Large intestine (tissue), 3 donors: Measurements from ENCODE around the gene RHNO1. TPM values are rescaled to one million over a fixed set of nuclear protein-coding genes. Genes with fewer than 3 reads are reported as not detected.

Experiments used
- DNase-seq, 2 donors: peaks; one replicate each; pipeline versions ENCODE4 v3.0.0 to v3.0.0-alpha.2; 2013
- H3K27ac ChIP-seq: one replicate; pipeline ENCODE4 v1.5.1; 2013; ENCODE audit warnings: low read length
- H3K27me3 ChIP-seq: 2 replicates; pipeline ENCODE4 v1.6.1; 2013; ENCODE audit warnings: low read length; ENCODE audit not compliant: control insufficient read depth, insufficient read depth
- H3K36me3 ChIP-seq: 2 replicates; pipeline ENCODE4 v1.6.1; 2013; ENCODE audit warnings: low read length; ENCODE audit not compliant: control insufficient read depth, insufficient read depth
- H3K4me1 ChIP-seq: one replicate; pipeline ENCODE4 v1.6.1; 2013; ENCODE audit warnings: low read length; ENCODE audit not compliant: control insufficient read depth, insufficient read depth
- H3K4me3 ChIP-seq: one replicate; pipeline ENCODE4 v1.5.1; 2013; ENCODE audit warnings: low read length
- H3K9me3 ChIP-seq: one replicate; pipeline ENCODE4 v1.6.1; 2013; ENCODE audit warnings: mild to moderate bottlenecking, low read depth, low read length, moderate library complexity; ENCODE audit not compliant: control insufficient read depth
- WGBS: methylation state at CpG from one replicate; pipeline ENCODE4 v1.1.5; 2013; ENCODE audit warnings: low lambda C conversion rate; ENCODE audit not compliant: insufficient coverage; 5-methylcytosine and 5-hydroxymethylcytosine counted together
- polyA plus RNA-seq: library from polyadenylated mRNA; unstranded; fragments of 120-200 nt; gene quantifications from one replicate; pipeline ENCODE4 v1.2.1, GENCODE V29; 2013

RHNO1 gene
- polyA plus RNA-seq, 1 donor: 24.0 TPM

DNA sequence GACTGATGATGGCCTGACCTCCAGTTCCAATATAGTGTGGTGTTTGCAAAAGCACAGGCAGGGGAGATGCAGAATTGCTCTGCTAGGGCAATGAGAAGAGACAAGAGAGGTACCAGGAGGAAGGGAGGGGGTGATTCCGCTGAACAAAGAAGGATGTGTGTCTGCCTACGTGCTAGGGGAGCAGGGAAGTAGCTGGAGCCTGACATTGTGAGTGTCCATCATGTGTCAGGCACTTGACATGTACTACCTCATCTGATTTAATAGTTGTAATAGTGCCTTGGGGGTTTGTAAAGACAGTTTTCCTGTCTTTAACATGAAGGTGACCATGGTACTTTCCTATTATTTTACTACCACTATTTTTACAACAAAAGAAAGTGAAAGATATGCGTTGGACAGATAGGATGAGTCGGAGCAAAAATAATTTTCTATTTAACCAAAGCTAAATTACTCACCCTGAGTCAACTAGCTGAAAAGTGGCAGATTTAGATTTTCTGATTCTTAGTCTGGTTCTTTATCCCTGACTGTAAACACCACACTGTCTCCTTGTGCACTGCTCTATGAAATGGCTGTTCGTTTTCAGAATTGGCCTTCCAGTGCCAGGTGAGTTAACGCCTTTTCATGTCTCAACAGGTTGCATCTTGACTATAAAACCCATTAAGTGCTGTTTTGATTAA is 48.4 kb downstream of the RHNO1 start:
- H3K36me3 ChIP-seq: peaks cover 35% of the 10 kb centered on the region
- no peaks in the 10 kb centered on the region for H3K4me1 ChIP-seq
- H3K27me3 ChIP-seq: no peaks in the 10 kb centered on the region
- H3K27ac ChIP-seq: no peak overlapping the region
- no peaks in the 10 kb centered on the region for H3K9me3 ChIP-seq
- 100% methylated on average over 1 of the region's 6 CpGs for WGBS
- no peak for DNase-seq
- no peak overlapping the region for H3K4me3 ChIP-seq

DNA sequence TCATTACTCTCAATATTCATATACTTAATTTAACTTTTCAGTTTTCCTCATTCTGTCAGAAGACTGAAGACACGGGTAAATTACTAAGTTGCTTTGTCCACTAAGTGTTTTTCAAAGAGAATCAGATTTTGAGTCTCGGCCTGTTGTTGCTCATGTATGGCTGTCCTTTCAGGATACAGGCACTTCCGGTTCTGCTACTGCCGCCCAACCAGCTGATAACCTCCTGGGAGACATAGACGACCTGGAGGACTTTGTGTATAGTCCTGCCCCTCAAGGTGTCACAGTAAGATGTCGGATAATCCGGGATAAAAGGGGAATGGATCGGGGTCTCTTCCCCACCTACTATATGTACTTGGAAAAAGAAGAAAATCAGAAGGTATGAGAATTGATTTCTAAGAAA is 53.8 kb downstream of the RHNO1 start:
- no peaks in the 10 kb centered on the region for H3K27me3 ChIP-seq
- no peak for DNase-seq
- no peaks in the 10 kb centered on the region for H3K9me3 ChIP-seq
- no peaks in the 10 kb centered on the region for H3K4me1 ChIP-seq
- WGBS: no CpG with 5 or more reads among the region's 8 CpGs
- no peak overlapping the region for H3K4me3 ChIP-seq
- H3K36me3 ChIP-seq: peaks cover 35% of the 10 kb centered on the region
- H3K27ac ChIP-seq: no peak overlapping the region

DNA sequence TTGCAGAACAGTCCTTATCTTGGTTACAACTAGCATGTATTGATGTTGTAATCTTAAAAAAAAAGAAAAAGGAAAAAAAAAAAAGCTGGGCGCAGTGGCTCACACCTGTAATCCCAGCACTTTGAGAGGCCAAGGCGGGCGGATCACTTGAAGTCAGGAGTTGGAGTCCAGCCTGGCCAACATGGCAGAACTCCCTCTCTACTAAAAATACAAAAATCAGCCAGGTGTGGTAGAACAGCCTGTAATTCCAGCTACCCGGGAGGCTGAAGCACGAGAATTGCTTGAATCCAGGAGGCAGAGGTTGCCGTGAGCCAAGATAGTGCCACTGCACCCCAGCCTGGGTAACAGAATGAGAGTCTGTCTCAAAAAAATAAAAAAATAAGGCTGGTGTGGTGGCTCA is 56.6 kb downstream of the RHNO1 start:
- no peak overlapping the region for H3K4me3 ChIP-seq
- peaks cover 43% of the 10 kb centered on the region for H3K36me3 ChIP-seq
- no peaks in the 10 kb centered on the region for H3K4me1 ChIP-seq
- no peak for DNase-seq
- H3K9me3 ChIP-seq: no peaks in the 10 kb centered on the region
- no peak overlapping the region for H3K27ac ChIP-seq
- WGBS: no CpG with 5 or more reads among the region's 6 CpGs
- no peaks in the 10 kb centered on the region for H3K27me3 ChIP-seq

DNA sequence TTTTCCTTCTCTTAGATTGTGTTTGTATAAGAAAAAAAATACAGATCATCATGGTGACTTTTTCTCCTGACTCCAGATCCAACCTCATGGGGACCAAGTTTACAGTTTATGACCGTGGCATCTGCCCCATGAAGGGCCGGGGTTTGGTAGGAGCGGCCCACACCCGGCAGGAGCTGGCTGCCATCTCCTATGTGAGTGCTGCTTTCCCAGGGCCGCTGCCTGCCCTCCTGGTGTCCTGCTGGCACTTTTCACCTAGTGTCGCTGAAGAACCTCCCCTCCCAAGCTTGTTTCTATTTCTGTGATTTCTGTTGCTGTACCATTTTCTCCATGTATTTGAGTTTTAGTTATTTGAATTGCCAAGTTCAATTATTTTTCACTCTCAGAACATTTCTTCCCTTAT is 57.3 kb downstream of the RHNO1 start:
- no CpG with 5 or more reads among the region's 6 CpGs for WGBS
- Histone ChIP-seq H3K4me1 (no peaks in the 10 kb centered on the region), H3K27ac (no peak overlapping the region)

DNA sequence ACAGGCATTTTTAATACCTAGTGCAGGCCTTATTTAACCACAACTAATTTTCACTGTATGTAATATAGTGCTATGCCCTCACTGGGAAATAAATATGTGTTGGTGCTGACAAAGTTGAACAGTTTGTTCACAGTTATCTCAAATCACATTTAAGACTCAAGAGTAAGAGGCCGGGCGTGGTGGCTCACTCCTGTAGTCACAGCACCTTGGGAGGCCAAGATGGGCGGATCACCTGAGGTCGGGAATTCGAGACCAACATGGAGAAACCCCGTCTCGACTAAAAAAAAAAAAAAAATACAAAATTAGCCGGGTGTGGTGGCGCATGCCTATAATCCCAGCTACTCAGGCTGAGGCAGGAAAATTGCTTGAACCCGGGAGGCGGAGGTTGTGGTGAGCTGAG is 59.3 kb downstream of the RHNO1 start:
- Histone ChIP-seq H3K36me3 (peaks cover 50% of the 10 kb centered on the region), H3K9me3 (no peaks in the 10 kb centered on the region), H3K27me3 (no peaks in the 10 kb centered on the region), H3K4me3 (no peak overlapping the region), H3K4me1 (no peaks in the 10 kb centered on the region), H3K27ac (no peak overlapping the region)
- 100% methylated on average over 2 of the region's 11 CpGs for WGBS
- no peak for DNase-seq

More for the DNA sequence above, 57.3 kb downstream of the RHNO1 start:
- no peaks in the 10 kb centered on the region for H3K9me3 ChIP-seq
- H3K27me3 ChIP-seq: no peaks in the 10 kb centered on the region
- no peak for DNase-seq
- H3K4me3 ChIP-seq: no peak overlapping the region
- peaks cover 48% of the 10 kb centered on the region for H3K36me3 ChIP-seq

DNA sequence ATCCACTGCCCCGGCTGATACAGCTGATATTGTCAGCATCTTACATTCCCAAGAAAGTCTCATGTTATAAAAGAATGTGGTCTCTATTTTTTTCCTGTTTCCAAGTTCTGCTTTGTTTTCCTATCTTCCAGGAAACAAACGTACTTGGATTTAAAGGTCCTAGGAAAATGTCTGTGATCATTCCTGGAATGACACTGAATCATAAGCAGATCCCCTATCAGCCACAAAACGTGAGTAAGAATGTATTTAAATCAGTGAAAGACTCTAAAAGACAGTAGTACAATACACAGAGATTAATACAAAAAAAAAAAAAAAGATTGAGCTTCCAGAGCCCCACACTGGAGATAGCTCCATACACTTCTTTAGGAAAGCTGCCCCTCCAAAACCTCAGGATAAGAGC is 60.5 kb downstream of the RHNO1 start:
- peaks cover 46% of the 10 kb centered on the region for H3K36me3 ChIP-seq
- WGBS: no CpG with 5 or more reads among the region's 3 CpGs
- no peak for DNase-seq

More for the DNA sequence above, 60.5 kb downstream of the RHNO1 start:
- no peak overlapping the region for H3K4me3 ChIP-seq
- no peaks in the 10 kb centered on the region for H3K9me3 ChIP-seq
- H3K4me1 ChIP-seq: no peaks in the 10 kb centered on the region
- no peaks in the 10 kb centered on the region for H3K27me3 ChIP-seq
- no peak overlapping the region for H3K27ac ChIP-seq

Other genes starting within 250 kb of the RHNO1 start
- 60.3 TPM for gene FKBP4, start 82.3 kb upstream of the RHNO1 start, polyA plus RNA-seq
- gene ITFG2, start 64.6 kb upstream of the RHNO1 start, polyA plus RNA-seq: 42.7 TPM
- 4.2 TPM for gene NRIP2, start 42.2 kb upstream of the RHNO1 start, polyA plus RNA-seq
- gene TEX52, start 20.2 kb upstream of the RHNO1 start, polyA plus RNA-seq: 2.8 TPM
- 18.2 TPM for gene FOXM1, start within 50 bp of the RHNO1 start, polyA plus RNA-seq
- 12.3 TPM for gene TULP3, start 13.7 kb downstream of the RHNO1 start, polyA plus RNA-seq
- gene TEAD4, start 82.2 kb downstream of the RHNO1 start, polyA plus RNA-seq: 5.5 TPM
- gene TSPAN9, start 200.2 kb downstream of the RHNO1 start, polyA plus RNA-seq: 24.9 TPM